H1 (cell line): ENCODE results near the gene DNAAF5. TPM values are rescaled to one million over a fixed set of nuclear protein-coding genes. Genes with fewer than 3 reads are reported as not detected.

ENCODE experiments used
- POLR2AphosphoS5 ChIP-seq: IDR thresholded peaks from 2 replicates; pipeline ENCODE4 v1.6.1; 2011; ENCODE audit warnings: low read depth, low read length
- SRF ChIP-seq: IDR thresholded peaks from 2 replicates; pipeline ENCODE4 v1.6.1; 2011; ENCODE audit warnings: mild to moderate bottlenecking, low read depth, low read length, moderate library complexity
- polyA plus RNA-seq, 7 experiments: library from polyadenylated mRNA; depleted of rRNA in 3 of 7; stranded (reverse) in 5 of 7; unstranded in 2 of 7; fragments of >200 nt in 5 of 7; fragments of 200-250 nt in 2 of 7; gene quantifications; 1 replicate in 5 of 7; 2 replicates in 1 of 7; 4 replicates in 1 of 7; pipeline versions ENCODE4 v1.2.1 to v1.2.3, GENCODE V29; 2011 to 2013; ENCODE audit warnings: missing spikeins in 2 of 7, mixed read lengths in 2 of 7
- total RNA-seq: library from RNA; stranded (reverse); fragmentation: NEBNext Ultra II Directional; extraction: Animal tissue kit (Norgen Biotek cat#: 25700); gene quantifications from 2 replicates; pipeline ENCODE4 v1.2.1, GENCODE V29; 2021

The DNAAF5 gene
- total and polyA plus RNA-seq, 2 of the 8 experiments (the other 6 are each of a cell fraction or from before 2014, with no cell fraction given), result 55.1 to 95.9 TPM

DNA sequence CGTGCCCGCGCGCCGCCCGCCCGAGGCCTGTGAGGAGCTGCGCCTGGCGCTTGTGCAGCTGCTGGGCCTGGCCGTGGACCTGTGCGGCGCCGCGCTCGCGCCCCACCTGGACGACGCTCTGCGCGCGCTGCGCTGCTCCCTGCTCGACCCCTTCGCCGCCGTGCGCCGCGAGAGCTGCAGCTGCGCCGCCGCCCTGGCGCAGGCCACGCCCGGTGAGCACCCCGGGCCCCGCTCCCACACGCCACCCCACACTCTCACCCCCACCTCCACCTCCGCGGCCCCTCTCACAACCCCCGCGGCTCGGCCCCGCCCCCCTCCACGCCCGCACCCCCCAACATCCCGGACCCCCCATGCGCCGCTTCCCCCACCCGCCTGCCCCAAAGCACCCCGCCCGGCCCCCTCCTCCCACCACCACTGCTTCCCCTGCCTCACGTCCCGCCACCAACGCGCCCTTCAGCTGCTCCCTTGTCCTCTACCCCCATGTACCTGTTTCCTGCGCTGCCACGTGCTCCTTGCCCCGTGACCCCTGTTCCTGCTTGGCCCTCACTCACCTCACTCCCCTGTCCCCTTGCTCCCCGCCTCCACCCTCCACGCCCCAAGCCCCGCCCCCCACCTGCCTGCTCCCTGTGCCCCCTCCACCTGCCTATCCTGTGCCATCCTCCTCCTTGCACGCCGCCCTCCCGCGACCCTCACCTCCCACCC lies 756 bp downstream of the DNAAF5 start, which contains the start of gene PRKAR1B (continued):
- TF ChIP-seq POLR2AphosphoS5 (peak; percentile 45; the same call in 1 of the 2 replicates), SRF (no peak)
